GM18873 (cell line): ENCODE results near the gene MLLT6.
A peak's percentile ranks its signal among the peaks of the same experiment; 100 is the strongest.

Experiments
- ATAC-seq: cut with Tn5 transposase; IDR thresholded peaks from one replicate; pipeline ENCODE4 v1.9.1; 2021; ENCODE audit warnings: mild to moderate bottlenecking, moderate library complexity, moderate number of reproducible peaks; ENCODE audit not compliant: unreplicated experiment, low FRiP score

The MLLT6 gene

DNA sequence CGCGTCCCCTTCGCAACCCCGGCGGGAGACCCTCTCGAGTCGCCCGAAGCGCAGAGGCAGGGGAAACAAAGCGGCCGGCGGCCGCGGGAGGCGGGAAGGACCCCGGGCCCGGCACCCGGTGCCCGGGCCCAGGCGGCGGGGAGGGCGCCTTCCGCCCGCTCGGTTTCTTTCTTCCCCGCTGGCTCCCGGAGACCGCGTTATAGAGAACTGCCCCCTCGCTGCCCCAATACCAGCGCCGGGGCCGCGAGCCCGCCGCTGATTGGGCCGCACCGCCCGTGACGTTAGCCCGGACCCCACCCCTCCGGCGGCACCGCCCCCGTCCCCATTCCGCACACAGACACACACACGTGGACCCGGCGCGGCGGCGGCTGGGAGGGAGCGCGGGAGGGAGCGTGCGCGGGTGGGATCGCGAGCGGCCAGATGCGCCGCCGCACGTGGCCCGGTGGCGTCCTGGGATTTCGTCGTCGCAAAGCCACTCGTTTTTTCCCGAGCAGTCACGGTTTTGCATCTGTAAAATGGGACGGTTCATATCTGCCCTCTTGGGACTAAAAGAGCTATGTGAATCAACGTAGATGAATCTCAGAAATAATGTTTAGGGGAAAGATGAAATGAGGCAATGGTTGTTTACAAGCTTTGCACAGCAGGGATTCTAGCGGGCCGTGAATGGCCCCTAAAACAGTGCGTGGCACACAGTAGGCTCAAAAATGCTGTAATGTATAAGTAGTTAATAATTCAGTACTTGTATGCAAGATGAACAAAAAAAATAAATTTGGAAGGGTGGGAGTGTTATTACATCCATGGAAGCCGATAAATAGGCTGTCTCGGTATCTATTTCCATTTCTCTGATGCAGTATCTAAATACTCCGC, 30.1 kb upstream of the MLLT6 start, which contains the start of gene EPOP:
EPOP (minus strand) TSS at position 209 of the 867 bp plus-strand sequence. CDS start 462 bp downstream, outside the sequence.
- peak; percentile 56 for ATAC-seq

GRCh38 chr17:38676706-38677504, 28.2 kb upstream of the MLLT6 start:
- ATAC-seq = no peak

DNA sequence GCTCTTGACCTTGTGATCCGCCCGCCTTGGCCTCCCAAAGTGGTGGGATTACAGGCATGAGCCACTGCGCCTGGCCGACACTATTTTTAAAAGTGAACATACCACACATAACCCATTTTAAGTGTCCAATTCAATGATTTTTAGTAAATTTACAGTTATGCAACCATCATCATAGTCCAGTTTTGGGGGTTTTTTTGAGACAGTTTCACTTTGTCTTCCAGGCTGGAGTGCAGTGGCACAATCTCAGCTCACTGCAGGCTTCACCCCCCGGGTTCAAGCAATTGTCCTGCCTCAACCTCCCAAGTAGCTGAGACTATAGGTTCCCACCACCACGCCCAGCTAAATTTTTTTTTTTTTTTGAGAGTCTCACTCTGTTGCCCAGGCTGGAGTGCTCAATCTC, 27.3 kb upstream of the MLLT6 start:
- no peak for ATAC-seq

DNA sequence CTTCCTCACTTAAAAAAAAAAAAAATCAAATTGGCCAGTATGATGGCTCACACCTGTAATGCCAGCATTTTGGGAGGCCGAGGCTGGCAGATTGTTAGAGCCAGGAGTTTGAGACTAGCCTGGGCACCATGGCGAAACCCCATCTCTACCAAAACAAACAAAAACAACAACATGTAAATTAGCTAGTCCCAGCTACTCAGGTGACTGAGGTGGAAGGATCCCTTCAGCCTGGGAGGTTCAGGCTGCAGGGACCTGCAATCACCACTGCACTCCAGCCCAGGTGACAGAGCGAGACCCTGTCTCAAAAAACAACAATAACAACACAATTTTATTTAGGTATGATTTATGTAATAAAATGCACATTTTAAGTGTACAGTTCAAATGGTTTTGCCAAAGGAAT, 24.0 kb upstream of the MLLT6 start:
- ATAC-seq = no peak

DNA sequence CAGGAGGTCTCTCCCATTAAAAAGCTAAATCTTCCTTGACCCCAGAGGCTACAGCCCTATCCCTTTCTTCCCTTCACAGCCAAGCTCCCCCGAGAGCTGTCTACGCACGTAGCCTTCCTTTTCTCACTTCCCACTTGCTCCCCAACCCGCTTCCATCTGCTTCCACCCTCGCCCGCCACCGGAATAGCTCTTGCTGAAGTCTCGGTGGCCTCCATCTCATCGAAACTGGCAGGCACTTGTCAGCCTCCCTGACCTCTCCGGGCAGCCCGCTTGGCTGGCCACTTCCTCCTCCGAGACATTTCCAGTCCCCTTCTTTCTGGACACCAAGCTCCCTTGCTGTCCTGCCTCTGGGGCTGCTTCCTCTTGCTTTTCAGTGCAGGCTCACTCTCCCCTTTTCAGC, 19.6 kb upstream of the MLLT6 start:
- ATAC-seq = no peak

- no peak for ATAC-seq
These were observed 17.8 kb upstream of the MLLT6 start for GRCh38 chr17:38687286-38687685.

GRCh38 chr17:38690386-38690785, 14.7 kb upstream of the MLLT6 start:
- ATAC-seq = no peak

DNA sequence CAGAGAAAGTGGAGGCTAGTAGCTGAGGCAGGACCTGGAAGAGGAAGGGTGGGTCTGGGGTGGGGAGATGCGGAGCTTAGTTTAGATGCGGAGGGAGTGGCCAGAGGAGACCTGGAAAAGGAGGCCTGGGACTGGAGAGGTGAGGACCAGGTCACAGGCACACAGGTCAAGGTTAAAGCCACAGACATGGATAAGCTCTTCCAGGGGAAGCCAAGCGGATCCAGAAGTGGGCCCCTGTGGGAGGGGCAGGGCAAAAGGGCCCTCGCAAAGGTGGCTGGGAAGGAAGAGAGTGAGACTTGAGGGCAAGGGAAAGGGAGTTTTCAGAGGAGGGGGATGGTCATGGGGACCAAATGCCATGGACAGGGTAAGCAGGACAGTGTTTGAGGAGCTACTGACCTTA, 13.9 kb upstream of the MLLT6 start:
- ATAC-seq = no peak

DNA sequence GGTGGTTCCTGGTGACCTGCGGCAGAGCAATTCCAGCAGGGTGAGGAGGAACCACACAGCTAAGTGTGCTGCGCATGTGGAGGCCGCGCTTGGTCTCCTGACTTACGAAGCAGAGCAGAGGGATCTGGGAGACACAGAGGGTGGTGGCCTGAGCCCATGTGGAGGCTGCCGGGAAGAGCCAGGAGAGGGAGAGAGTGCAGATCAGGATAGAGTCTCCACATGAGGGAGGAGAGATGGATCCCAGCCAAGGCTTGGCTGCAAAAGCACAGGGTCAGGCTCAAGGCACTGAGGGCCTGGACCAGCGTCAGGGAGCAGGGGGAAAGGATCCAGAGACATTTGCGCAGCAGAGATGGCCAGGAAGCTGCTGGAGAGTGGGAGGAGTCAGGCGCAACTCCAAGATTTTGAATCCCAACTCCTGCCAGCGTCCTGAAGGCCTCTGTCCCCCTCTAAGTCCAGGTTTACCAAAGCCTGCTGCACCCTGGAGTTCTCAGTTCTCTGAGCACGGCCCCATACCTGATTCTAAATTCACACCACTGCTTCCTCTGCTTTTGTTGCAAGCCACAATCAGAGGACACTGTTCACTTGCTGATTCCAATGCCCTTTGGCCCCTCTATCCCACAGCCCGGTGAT, 11.3 kb upstream of the MLLT6 start:
- ATAC-seq = no peak

GRCh38 chr17:38697061-38697820, 7.8 kb upstream of the MLLT6 start:
- no peak for ATAC-seq

- no peak for ATAC-seq
These were observed 6.3 kb upstream of the MLLT6 start for GRCh38 chr17:38698760-38699159.

- no peak for ATAC-seq
These were observed 3.4 kb upstream of the MLLT6 start for GRCh38 chr17:38701504-38702165.

DNA sequence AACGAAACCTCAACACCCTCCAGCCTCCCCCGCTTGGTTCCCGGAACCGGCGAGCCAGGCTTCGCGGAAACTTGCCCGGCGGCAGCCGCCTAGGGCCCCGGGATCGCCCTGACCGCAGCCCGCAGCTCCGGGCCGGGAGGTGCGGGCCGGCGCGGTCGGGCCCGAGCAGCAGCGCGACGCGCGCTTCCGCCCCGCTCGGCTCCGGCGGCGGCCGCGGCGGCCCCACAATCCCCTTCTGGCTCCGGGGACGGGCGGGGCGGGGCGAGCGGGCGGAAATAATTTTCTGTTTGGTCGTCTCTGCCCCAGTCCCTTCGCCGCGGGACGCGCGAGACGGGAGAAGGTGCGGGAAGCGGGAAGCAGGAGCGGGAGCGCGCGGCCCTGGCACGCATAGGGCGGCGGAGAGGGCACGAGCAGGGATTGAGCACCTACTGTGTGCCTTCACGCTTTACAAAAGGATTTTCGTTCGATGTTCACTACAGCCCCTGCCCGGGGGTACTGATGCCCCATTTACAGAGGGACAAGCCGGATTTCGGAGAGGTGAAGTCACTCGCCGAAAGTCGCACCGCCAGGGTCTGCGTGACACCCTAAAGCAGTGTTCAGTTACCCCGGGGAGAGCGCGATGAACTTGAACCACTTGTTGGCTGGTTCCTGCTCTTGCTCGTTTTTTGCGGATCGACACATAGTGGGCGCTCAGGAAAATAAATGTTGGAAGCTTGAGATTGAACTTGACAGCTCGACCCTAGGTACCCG, 2.7 kb upstream of the MLLT6 start:
- ATAC-seq = no peak

- ATAC-seq = no peak
These were observed 1.9 kb upstream of the MLLT6 start for GRCh38 chr17:38702916-38703741.

GRCh38 chr17:38703742-38704605, 1.1 kb upstream of the MLLT6 start:
- ATAC-seq = no peak

DNA sequence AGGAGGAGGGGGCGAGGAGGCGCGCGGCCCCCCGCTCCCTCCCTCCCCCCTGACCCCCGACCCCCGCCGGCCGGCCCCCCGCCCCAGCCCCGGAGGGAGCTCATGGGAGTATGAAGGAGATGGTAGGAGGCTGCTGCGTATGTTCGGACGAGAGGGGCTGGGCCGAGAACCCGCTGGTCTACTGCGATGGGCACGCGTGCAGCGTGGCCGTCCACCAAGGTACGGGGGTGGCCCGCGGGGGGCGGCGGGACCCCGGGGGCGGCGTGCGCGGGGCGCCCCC, 390 bp downstream of the MLLT6 start:
- no peak for ATAC-seq

GRCh38 chr17:38705803-38706504, 881 bp downstream of the MLLT6 start:
- ATAC-seq = no peak
